ENCODE results near the gene ZBTB47. TPM values are rescaled to one million over a fixed set of nuclear protein-coding genes. Genes with fewer than 3 reads are reported as not detected.
A peak's percentile ranks its signal among the peaks of the same experiment; 100 is the strongest.

The ZBTB47 gene
- total RNA-seq, 2 donors from 2014 or later = 0.34 to 1.8 TPM

DNA sequence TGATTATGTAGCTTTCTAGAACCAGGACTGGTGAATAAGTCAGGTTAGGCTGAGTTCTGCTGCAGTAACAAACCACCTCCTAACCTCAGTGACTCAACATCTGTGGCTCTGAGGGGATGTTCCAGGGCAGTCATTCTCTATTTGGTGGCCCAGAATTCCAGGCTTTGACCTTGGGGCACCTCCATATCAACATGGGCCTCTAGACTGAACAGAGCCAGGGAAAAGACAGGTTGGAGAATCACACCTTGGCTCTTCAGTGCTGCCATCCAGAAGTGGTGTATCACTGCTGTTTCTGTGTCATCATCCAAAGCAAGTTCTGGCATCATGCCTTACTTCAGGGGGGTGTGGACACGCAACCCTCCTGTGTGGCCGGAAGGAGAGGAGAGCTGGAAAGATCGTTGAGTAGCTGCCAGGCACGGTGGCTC, 15.3 kb downstream of the ZBTB47 start:
- H3K27ac Mint-ChIP-seq = no peak overlapping the region
- ATAC-seq (no peak), DNase-seq (ENCODE audit: low spot score in 2 of 2) (peak in 1 of 2 donors; percentile 18)
- no peaks in the 10 kb centered on the region for H3K9me3 Mint-ChIP-seq
- H3K36me3 Mint-ChIP-seq = peaks cover 0 to 5% of the 10 kb centered on the region in 2 donors

DNA sequence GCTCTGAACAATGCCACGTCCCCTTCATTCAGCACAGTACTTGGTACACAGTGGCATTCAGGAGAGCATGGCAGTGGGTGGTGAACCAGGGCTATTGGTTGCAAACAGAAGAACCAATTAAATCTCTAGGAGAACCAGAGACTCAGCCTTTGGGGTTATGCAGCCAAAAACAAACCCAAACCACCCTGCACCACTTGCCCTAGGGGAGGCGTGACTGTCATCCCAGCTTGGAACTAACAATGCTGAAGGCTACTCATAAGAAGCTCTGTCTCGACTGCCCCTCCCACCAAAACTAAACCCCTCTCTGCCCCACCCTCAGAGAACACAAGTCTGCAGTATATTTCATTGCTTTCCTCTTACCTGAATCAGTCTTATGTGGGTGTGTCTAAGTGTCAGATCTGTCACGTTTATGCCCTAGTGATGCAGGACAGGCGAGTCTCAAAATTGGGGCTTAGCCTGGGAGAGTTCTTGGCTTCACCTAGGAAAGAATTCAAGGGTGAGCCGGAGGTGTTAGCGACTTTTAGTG, 16.6 kb downstream of the ZBTB47 start:
- Mint-ChIP-seq H3K9me3 (no peaks in the 10 kb centered on the region), H3K36me3 (peaks cover 0 to 5% of the 10 kb centered on the region in 2 donors), H3K27ac (no peak overlapping the region)
- ATAC-seq (no peak), DNase-seq (ENCODE audit: low spot score in 2 of 2) (peak in 1 of 2 donors; percentile 26)

GRCh38 chr3:42670670-42671069, 17.2 kb downstream of the ZBTB47 start:
- H3K27ac Mint-ChIP-seq = no peak overlapping the region
- H3K9me3 Mint-ChIP-seq = no peaks in the 10 kb centered on the region
- DNase-seq (ENCODE audit: low spot score in 2 of 2) = no peak
- no peak for ATAC-seq
- H3K36me3 Mint-ChIP-seq = peaks cover 0 to 5% of the 10 kb centered on the region in 2 donors

GRCh38 chr3:42672515-42672914, 19.0 kb downstream of the ZBTB47 start:
- Mint-ChIP-seq H3K27ac (no peak overlapping the region), H3K36me3 (peaks cover 4 to 6% of the 10 kb centered on the region in 2 donors), H3K9me3 (peaks cover 1 to 15% of the 10 kb centered on the region in 2 donors)
- ATAC-seq (no peak), DNase-seq (ENCODE audit: low spot score in 2 of 2) (no peak)

- DNase-seq (ENCODE audit: low spot score in 2 of 2) = no peak
- Mint-ChIP-seq H3K9me3 (peaks cover 7 to 20% of the 10 kb centered on the region in 2 donors), H3K27ac (no peak overlapping the region), H3K36me3 (peaks cover 8 to 12% of the 10 kb centered on the region in 2 donors)
- ATAC-seq = no peak
These were observed 19.6 kb downstream of the ZBTB47 start for GRCh38 chr3:42673082-42673481.

GRCh38 chr3:42674146-42674545, 20.6 kb downstream of the ZBTB47 start:
- DNase-seq (ENCODE audit: low spot score in 2 of 2) (no peak), ATAC-seq (no peak)
- H3K36me3 Mint-ChIP-seq = peaks cover 17% of the 10 kb centered on the region in 2 donors
- no peak overlapping the region for H3K27ac Mint-ChIP-seq
- peaks cover 18 to 24% of the 10 kb centered on the region in 2 donors for H3K9me3 Mint-ChIP-seq

DNA sequence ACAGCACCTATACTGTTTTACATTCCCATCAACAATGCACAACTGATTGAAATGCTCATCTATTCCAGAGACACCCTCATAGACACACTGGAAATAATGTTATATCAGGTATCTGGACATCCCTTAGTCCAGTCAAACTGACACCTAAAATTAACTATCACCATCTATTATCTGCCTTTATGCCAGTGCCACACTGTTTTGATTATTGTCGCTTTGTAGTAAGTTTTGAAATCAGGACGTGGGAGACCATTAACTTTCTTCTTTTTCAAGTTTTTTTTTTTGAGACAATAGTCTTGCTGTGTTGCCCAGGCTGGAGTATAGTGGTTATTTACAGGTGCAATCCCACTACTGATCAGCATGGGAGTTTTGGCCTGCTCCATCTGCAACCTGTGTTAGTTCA, 22.4 kb downstream of the ZBTB47 start:
- peaks cover 17 to 18% of the 10 kb centered on the region in 2 donors for H3K36me3 Mint-ChIP-seq
- DNase-seq (ENCODE audit: low spot score in 2 of 2) (no peak), ATAC-seq (no peak)
- no peak overlapping the region for H3K27ac Mint-ChIP-seq
- H3K9me3 Mint-ChIP-seq = peaks cover 19 to 24% of the 10 kb centered on the region in 2 donors

- DNase-seq (ENCODE audit: low spot score in 2 of 2) = no peak
- peaks cover 19 to 24% of the 10 kb centered on the region in 2 donors for H3K9me3 Mint-ChIP-seq
- ATAC-seq = peak in 1 of 2 donors; percentile 43
- H3K36me3 Mint-ChIP-seq = peaks cover 17 to 18% of the 10 kb centered on the region in 2 donors
- peak overlapping the region in 1 of 2 donors; percentile 6 for H3K27ac Mint-ChIP-seq
These were observed 24.9 kb downstream of the ZBTB47 start for GRCh38 chr3:42678447-42678846.

DNA sequence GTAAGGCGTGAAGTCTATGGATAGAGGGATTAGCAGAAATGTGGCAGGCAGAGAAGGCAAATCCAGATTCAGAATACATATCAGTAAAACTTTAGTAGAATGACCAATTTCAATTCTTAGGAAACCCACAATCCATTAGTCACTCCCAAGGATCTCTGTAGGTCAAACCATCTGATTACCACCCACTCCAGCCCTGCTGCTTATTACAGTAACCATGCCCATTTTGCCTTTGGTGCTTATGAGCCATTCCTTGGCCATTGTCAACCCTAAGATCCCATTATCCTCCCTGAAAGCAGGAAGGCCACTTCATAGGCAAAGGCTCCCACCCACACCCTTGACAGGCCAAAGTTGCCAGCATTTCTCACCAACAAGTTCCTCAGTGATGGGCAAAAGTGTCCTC, 26.8 kb downstream of the ZBTB47 start:
- DNase-seq (ENCODE audit: low spot score in 2 of 2) (no peak), ATAC-seq (peak in 1 of 2 donors; percentile 64)
- Mint-ChIP-seq H3K36me3 (peaks cover 17 to 18% of the 10 kb centered on the region in 2 donors), H3K27ac (no peak overlapping the region), H3K9me3 (peaks cover 19 to 24% of the 10 kb centered on the region in 2 donors)

DNA sequence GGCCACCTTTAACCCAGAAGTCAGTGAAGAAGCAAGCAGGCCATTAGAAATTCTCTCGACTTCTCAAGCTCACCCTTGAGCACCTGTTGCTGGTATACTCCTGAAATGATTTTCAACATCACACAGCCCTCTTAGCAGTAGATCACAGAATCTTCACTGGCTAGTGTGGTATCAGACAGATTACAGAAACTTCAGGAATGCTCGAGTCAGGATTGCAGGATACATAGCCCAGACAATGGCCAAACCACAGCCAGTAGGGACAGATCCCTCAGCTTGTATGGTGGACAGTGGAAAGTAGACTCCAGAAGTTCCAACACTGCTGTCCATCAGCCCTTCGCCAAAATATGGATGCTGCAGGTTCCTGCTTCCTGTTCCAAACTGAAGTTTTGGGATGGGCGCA, 27.3 kb downstream of the ZBTB47 start:
- ATAC-seq = no peak

DNA sequence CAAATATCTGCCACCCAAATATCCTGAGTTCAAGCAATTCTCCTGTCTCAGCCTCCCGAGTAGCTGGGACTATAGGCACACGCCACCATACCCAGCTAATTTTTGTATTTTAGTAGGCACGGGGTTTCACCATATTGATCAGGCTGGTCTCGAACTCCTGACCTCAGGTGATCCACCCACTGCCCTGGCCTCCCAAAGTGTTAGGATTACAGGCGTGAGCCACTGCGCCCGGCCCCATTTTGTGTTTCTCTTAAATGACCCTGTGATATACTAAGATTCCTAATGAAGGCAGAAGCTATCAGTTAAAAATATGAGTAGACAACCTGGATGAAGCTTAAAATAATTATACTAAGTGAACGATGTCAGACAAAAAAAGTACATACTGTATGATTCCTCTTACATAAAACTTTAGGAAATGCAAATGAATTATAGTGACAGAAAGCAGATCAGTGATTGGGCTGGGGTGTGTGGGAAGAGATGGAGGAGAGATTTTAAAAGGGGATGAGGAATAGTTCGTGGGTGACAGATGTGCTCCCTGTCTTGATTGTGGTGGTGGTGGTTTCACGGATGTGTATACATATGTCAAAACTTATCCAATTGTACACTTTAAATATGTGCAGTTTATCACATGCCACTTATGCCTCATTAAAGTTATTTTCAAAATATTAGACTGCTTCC, 28.0 kb downstream of the ZBTB47 start:
- ATAC-seq (no peak), DNase-seq (ENCODE audit: low spot score in 2 of 2) (no peak)
- Mint-ChIP-seq H3K27ac (no peak overlapping the region), H3K36me3 (peaks cover 17 to 18% of the 10 kb centered on the region in 2 donors), H3K9me3 (peaks cover 19 to 20% of the 10 kb centered on the region in 2 donors)

More for the DNA sequence above, 27.3 kb downstream of the ZBTB47 start:
- no peak for DNase-seq (ENCODE audit: low spot score in 2 of 2)
- Mint-ChIP-seq H3K9me3 (peaks cover 19 to 24% of the 10 kb centered on the region in 2 donors), H3K27ac (no peak overlapping the region), H3K36me3 (peaks cover 17 to 18% of the 10 kb centered on the region in 2 donors)

- Mint-ChIP-seq H3K9me3 (peaks cover 10 to 18% of the 10 kb centered on the region in 2 donors), H3K36me3 (peaks cover 13 to 17% of the 10 kb centered on the region in 2 donors), H3K27ac (no peak overlapping the region)
- no peak for ATAC-seq
- no peak for DNase-seq (ENCODE audit: low spot score in 2 of 2)
These were observed 29.0 kb downstream of the ZBTB47 start for GRCh38 chr3:42682301-42683070.

GRCh38 chr3:42683875-42684598, 30.5 kb downstream of the ZBTB47 start:
- peak; percentile 73 to 96 for ATAC-seq
- DNase-seq (ENCODE audit: low spot score in 2 of 2) = peak; percentile 14 to 28
- H3K9me3 Mint-ChIP-seq = peaks cover 2 to 3% of the 10 kb centered on the region in 2 donors
- H3K27ac Mint-ChIP-seq = no peak overlapping the region
- H3K36me3 Mint-ChIP-seq = peaks cover under 1 to 2% of the 10 kb centered on the region in 2 donors

GRCh38 chr3:42684632-42685362, 31.3 kb downstream of the ZBTB47 start:
- no peak overlapping the region for H3K27ac Mint-ChIP-seq
- H3K9me3 Mint-ChIP-seq = no peaks in the 10 kb centered on the region
- no peak for DNase-seq (ENCODE audit: low spot score in 2 of 2)
- ATAC-seq = no peak
- H3K36me3 Mint-ChIP-seq = no peaks in the 10 kb centered on the region

DNA sequence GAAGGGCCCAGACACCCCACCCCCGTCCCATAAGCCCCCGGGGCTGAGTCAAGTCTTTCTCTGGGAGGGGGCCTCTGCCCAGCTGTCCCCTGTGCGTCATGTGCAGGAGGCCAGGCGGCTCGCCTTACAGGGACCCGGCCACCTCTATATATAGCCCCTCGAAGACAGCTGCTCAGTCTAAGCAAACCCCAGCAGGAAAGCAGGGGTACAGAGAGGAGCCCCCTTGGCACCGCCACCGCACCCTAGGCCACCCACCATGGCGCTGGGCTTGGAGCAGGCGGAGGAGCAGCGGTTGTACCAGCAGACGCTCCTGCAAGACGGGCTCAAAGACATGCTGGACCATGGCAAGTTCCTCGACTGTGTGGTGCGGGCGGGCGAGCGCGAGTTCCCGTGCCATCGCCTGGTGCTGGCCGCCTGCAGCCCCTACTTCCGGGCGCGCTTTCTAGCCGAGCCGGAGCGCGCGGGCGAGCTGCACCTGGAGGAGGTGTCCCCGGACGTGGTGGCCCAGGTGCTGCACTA, 31.9 kb downstream of the ZBTB47 start, which contains the start of gene KLHL40:
KLHL40 (plus strand) TSS at position 175 of the 519 bp plus-strand sequence; CDS start at position 257, 82 bp downstream.
- no peak within 1 kb of the TSS for H3K27ac Mint-ChIP-seq
- no peaks in the 10 kb centered on the region for H3K36me3 Mint-ChIP-seq
- ATAC-seq = no peak
- no peak for DNase-seq (ENCODE audit: low spot score in 2 of 2)
- no peaks in the 10 kb centered on the region for H3K9me3 Mint-ChIP-seq
